K562 (cell line): ENCODE measurements around the gene AK4. TPM values are rescaled to one million over a fixed set of nuclear protein-coding genes. Genes with fewer than 3 reads are reported as not detected.

Experiments used
- ERF ChIP-seq: fragments of 450-650 bp; formaldehyde crosslinking; IDR thresholded peaks from 2 replicates; pipeline ENCODE4 v1.4.0; 2020; ENCODE audit warnings: mild to moderate bottlenecking, mixed read lengths
- HDAC6 ChIP-seq: IDR thresholded peaks from 2 replicates; pipeline ENCODE4 v1.6.1; 2012; ENCODE audit warnings: low read depth, mild to moderate bottlenecking, control low read depth, inconsistent platforms, low read length, moderate library complexity
- KDM1A ChIP-seq, 2 experiments: fragments of 450-650 bp; IDR thresholded peaks; 2 replicates each; pipeline ENCODE4 v1.6.1; 2016; ENCODE audit warnings: mild to moderate bottlenecking in 2 of 2
- NFYB ChIP-seq: IDR thresholded peaks from 2 replicates; pipeline ENCODE4 v1.6.1; 2011; ENCODE audit warnings: mild to moderate bottlenecking, moderate library complexity; ENCODE audit not compliant: insufficient read length; ENCODE audit errors: extremely low read depth
- PTRF ChIP-seq: fragments of 450-650 bp; IDR thresholded peaks from 2 replicates; pipeline ENCODE4 v1.6.1; 2016; ENCODE audit warnings: mild to moderate bottlenecking, missing genetic modification characterization, missing compliant biosample characterization
- TCF3 ChIP-seq: sonication (generic); formaldehyde crosslinking; IDR thresholded peaks from 2 replicates; pipeline ENCODE4 v1.4.0; 2020; ENCODE audit warnings: mild to moderate bottlenecking, missing genetic modification reagents
- TCFL5 ChIP-seq: fragments of 250-450 bp; sonication (Bioruptor Pico); conservative IDR thresholded peaks from 2 replicates; pipeline ENCODE4 v1.6.1; 2021; ENCODE audit warnings: mild to moderate bottlenecking, moderate library complexity, matching md5 sums
- ZEB2 ChIP-seq: fragments of 450-650 bp; IDR thresholded peaks from 2 replicates; pipeline ENCODE4 v1.6.1; 2016
- ZNF174 ChIP-seq: fragments of 250-450 bp; sonication (Bioruptor Pico); IDR thresholded peaks from 2 replicates; pipeline ENCODE4 v1.4.0; 2020; ENCODE audit warnings: mild to moderate bottlenecking
- polyA plus RNA-seq, 8 experiments: library from polyadenylated mRNA; depleted of rRNA in 4 of 8; stranded (reverse) in 5 of 8; unstranded in 3 of 8; fragments of >200 nt; fragmentation: Nextera tagmentation in 2 of 8; fragmentation: Illumina TruSeq in 1 of 8; extraction: Ambion mirVana in 2 of 8; extraction: Trizol in 1 of 8; gene quantifications; 2 replicates each; pipeline versions ENCODE4 v1.2.1 to v1.2.3, GENCODE V29; 2011 to 2014; ENCODE audit warnings: inconsistent platforms in 1 of 8, missing spikeins in 1 of 8
- total RNA-seq, 7 experiments: library from RNA; depleted of rRNA in 6 of 7; stranded (reverse); fragments of >200 nt in 6 of 7; fragmentation: Illumina TruSeq in 2 of 7; extraction: Trizol in 2 of 7; gene quantifications; 2 replicates each; pipeline versions ENCODE4 v1.2.1 to v1.2.3, GENCODE V29; 2011 to 2021; ENCODE audit warnings: low replicate concordance in 1 of 7
- TF ChIP-seq, protein P1 (sequence below): fragments of 450-650 bp; IDR thresholded peaks from 2 replicates; pipeline ENCODE4 v1.6.1; 2016; ENCODE audit warnings: borderline replicate concordance
- TF ChIP-seq, protein P2 (sequence below), 2 experiments: fragments of 450-650 bp; IDR thresholded peaks; 2 replicates each; pipeline ENCODE4 v1.6.1; 2016; ENCODE audit warnings: mild to moderate bottlenecking in 2 of 2, borderline replicate concordance in 1 of 2, low read depth in 1 of 2, moderate library complexity in 1 of 2

AK4 gene
- total and polyA plus RNA-seq, 9 of the 15 experiments (the other 6 are each of a cell fraction or from before 2014, with no cell fraction given), result 10.4 to 96.6 (median 21.5) TPM

DNA sequence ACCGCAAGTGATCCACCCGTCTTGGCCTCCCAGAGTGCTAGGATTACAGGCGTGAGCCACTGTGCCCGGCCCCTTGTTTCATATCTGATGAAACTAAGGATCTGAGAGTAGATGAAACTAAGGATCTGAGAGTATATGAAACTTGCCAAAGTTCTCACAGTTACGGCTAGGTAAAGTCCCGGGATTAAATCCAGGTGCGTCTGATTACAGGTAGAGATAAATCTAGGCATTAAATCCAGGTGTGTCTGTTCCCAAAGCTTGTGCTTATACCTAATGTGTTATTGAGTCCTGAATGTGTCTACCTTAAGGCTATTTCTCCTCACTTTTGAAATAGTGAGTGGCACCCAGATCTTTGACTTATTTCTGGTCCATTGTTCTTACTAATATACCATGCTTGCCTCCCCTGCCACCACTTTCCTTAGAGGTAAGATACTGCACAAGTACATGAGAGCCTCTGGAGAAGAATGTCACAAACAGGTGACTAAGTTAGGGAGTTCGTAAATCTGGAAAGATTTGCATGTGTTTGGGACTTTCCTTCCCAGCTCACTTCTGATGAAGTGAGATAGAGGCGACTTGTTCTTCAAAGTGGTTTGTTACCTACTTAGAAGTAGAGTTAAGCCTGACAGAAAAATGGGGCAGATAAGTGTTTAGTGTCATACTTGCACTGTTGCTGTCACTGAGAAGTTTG is 66.5 kb downstream of the AK4 start (continued):
- TF ChIP-seq, protein P1, sequence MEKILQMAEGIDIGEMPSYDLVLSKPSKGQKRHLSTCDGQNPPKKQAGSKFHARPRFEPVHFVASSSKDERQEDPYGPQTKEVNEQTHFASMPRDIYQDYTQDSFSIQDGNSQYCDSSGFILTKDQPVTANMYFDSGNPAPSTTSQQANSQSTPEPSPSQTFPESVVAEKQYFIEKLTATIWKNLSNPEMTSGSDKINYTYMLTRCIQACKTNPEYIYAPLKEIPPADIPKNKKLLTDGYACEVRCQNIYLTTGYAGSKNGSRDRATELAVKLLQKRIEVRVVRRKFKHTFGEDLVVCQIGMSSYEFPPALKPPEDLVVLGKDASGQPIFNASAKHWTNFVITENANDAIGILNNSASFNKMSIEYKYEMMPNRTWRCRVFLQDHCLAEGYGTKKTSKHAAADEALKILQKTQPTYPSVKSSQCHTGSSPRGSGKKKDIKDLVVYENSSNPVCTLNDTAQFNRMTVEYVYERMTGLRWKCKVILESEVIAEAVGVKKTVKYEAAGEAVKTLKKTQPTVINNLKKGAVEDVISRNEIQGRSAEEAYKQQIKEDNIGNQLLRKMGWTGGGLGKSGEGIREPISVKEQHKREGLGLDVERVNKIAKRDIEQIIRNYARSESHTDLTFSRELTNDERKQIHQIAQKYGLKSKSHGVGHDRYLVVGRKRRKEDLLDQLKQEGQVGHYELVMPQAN, result no peak
- peak; percentile 13 to 51; a peak in 3 of 4 replicates for TF ChIP-seq KDM1A (IDR thresholded peaks at IDR 0.05)
- TF ChIP-seq ZNF174 (CRISPR knock-in tag), result no peak
- no peak for TF ChIP-seq NFYB
- TF ChIP-seq, protein P2, sequence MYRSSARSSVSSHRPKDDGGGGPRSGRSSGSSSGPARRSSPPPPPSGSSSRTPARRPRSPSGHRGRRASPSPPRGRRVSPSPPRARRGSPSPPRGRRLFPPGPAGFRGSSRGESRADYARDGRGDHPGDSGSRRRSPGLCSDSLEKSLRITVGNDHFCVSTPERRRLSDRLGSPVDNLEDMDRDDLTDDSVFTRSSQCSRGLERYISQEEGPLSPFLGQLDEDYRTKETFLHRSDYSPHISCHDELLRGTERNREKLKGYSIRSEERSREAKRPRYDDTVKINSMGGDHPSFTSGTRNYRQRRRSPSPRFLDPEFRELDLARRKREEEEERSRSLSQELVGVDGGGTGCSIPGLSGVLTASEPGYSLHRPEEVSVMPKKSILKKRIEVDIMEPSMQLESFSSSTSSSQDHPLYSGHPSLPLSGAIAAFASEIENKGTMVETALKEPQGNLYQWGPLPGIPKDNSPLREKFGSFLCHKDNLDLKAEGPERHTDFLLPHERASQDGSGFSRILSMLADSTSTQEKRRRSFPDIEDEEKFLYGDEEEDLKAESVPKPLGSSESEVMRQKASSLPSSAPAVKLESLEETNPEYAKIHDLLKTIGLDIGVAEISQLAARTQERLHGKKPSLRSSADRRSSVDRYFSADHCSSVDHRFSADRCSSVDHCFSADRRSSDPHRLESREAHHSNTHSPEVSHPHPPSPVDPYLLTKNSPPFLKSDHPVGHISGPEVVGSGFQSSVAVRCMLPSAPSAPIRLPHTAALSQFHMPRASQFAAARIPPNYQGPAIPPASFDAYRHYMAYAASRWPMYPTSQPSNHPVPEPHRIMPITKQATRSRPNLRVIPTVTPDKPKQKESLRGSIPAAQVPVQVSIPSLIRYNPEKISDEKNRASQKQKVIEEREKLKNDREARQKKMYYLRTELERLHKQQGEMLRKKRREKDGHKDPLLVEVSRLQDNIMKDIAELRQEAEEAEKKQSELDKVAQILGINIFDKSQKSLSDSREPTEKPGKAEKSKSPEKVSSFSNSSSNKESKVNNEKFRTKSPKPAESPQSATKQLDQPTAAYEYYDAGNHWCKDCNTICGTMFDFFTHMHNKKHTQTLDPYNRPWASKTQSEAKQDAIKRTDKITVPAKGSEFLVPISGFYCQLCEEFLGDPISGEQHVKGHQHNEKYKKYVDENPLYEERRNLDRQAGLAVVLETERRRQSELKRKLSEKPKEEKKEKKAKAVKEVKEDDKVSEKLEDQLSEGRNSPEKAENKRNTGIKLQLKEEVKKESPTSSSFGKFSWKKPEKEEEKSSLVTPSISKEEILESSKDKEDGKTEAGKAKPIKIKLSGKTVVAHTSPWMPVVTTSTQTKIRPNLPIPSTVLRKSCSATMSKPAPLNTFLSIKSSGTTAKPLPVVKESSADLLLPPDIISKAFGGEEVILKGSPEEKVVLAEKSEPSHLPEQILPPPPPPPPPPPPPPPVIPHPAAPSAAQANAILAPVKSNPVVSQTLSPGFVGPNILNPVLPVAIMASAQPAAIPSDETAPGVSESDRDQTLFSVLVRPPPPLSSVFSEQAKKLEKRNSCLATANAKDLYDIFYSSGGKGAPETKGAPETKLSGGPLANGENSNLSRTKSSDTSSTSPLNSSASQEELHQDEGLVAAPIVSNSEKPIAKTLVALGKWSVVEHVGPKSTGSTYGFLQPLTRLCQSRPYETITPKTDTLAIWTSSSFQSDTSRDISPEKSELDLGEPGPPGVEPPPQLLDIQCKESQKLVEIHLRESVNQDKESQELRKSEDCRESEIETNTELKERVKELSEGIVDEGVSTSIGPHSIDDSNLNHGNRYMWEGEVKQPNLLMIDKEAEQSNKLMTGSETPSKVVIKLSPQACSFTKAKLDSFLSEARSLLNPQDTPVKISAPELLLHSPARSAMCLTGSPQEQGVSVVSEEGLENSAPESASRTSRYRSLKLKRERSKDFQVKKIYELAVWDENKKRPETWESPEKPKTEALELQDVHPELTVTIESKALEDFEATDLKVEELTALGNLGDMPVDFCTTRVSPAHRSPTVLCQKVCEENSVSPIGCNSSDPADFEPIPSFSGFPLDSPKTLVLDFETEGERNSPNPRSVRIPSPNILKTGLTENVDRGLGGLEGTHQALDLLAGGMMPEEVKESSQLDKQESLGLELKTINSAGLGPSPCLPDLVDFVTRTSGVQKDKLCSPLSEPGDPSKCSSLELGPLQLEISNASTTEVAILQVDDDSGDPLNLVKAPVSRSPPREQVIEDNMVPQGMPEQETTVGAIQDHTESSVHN (IDR thresholded peaks at IDR 0.05; ENCODE audit: borderline replicate concordance in 1 of 2, low read depth in 1 of 2), result no peak
- no peak for TF ChIP-seq TCFL5 (CRISPR knock-in tag)
- no peak for TF ChIP-seq PTRF
- TF ChIP-seq ERF (CRISPR knock-in tag), result no peak
- TF ChIP-seq TCF3, result peak; percentile 31; the same call in 1 of the 2 replicates
- TF ChIP-seq ZEB2, result peak; percentile 37; the same call in 1 of the 2 replicates
- no peak for TF ChIP-seq HDAC6
